SKM-1 (cell line): ENCODE data around the gene CFLAR.
A peak's percentile ranks its signal among the peaks of the same experiment; 100 is the strongest.
"Not testable (repeated sequence)": the region's sequence is repeated elsewhere in the genome, so short reads cannot be mapped to it uniquely, and the experiment has no call there.

Source experiments
- DNase-seq: peaks from one replicate; lab custom pipeline; 2025; ENCODE audit not compliant: unreplicated experiment; lab: John Stamatoyannopoulos, UW

The CFLAR gene

GRCh38 chr2:201144101-201145051 lies 28.4 kb downstream of the CFLAR start:
- no peak for DNase-seq

GRCh38 chr2:201148434-201148990 lies 32.5 kb downstream of the CFLAR start:
- DNase-seq: no peak

- DNase-seq: no peak
Observed at GRCh38 chr2:201149064-201149820, 33.3 kb downstream of the CFLAR start.

GRCh38 chr2:201149821-201150165 lies 33.8 kb downstream of the CFLAR start:
- DNase-seq: not testable (repeated sequence)

GRCh38 chr2:201150454-201151020 lies 34.6 kb downstream of the CFLAR start:
- no peak for DNase-seq

GRCh38 chr2:201151127-201151981 lies 35.4 kb downstream of the CFLAR start:
- peak; percentile 87 for DNase-seq

GRCh38 chr2:201152517-201152916 lies 36.6 kb downstream of the CFLAR start:
- DNase-seq: no peak

GRCh38 chr2:201152999-201153815 lies 37.2 kb downstream of the CFLAR start:
- DNase-seq: no peak

GRCh38 chr2:201154615-201155399 lies 38.8 kb downstream of the CFLAR start:
- no peak for DNase-seq

- DNase-seq: no peak
Observed at GRCh38 chr2:201156036-201156435, 40.1 kb downstream of the CFLAR start.

- no peak for DNase-seq
Observed at GRCh38 chr2:201156640-201157039, 40.7 kb downstream of the CFLAR start.

- no peak for DNase-seq
Observed at GRCh38 chr2:201157694-201158093, 41.7 kb downstream of the CFLAR start.

- peak; percentile 91 for DNase-seq
Observed at GRCh38 chr2:201158111-201158929, 42.4 kb downstream of the CFLAR start.

GRCh38 chr2:201164166-201164565 lies 48.2 kb downstream of the CFLAR start:
- no peak for DNase-seq

- DNase-seq: no peak
Observed at GRCh38 chr2:201167546-201167945, 51.6 kb downstream of the CFLAR start.

GRCh38 chr2:201168496-201168895 lies 52.5 kb downstream of the CFLAR start:
- DNase-seq: not testable (repeated sequence)

- no peak for DNase-seq
Observed at GRCh38 chr2:201171259-201171814, 55.4 kb downstream of the CFLAR start.

- DNase-seq: no peak
Observed at GRCh38 chr2:201172279-201172678, 56.3 kb downstream of the CFLAR start.
